Uterus (tissue), 2 donors: ENCODE data around the gene NPAT.

Experiments
- POLR2A ChIP-seq, 2 donors: fragments of 450-650 bp; IDR thresholded peaks; one replicate each; pipeline ENCODE4 v1.6.1; 2016; ENCODE audit warnings: antibody characterized with exemption in 2 of 2, mild to moderate bottlenecking in 1 of 2, moderate library complexity in 1 of 2
- TF ChIP-seq, protein P1 (sequence below), 4 experiments: fragments of 200-600 bp in 2 of 4; fragments of 450-650 bp in 2 of 4; sonication (generic) in 2 of 4; IDR thresholded peaks; one replicate each; pipeline ENCODE4 v1.5.1; 2016 to 2019; ENCODE audit warnings: antibody characterized with exemption in 4 of 4, mild to moderate bottlenecking in 2 of 4, moderate library complexity in 1 of 4

DNA sequence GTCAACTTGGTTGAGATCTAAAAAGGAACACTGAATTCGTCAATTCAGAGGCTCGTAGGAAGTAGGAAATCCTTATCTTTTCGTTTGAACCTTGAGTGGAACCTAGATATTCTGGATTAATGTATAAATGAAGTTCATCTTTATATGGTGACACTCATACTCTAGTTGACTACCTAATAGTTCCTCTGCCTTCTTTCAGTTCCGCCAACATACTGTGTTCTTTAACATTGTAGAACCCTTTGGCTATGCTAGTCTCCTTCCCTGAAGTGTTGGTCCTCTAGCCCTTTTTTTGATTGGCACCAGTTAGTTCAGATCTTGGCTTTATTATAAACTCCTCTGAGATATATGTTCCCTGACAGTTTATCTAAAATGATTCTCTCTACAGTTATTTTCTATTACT is 1.9 kb upstream of the NPAT start:
- no peak for TF ChIP-seq POLR2A (IDR thresholded peaks at IDR 0.05)
- TF ChIP-seq, protein P1, sequence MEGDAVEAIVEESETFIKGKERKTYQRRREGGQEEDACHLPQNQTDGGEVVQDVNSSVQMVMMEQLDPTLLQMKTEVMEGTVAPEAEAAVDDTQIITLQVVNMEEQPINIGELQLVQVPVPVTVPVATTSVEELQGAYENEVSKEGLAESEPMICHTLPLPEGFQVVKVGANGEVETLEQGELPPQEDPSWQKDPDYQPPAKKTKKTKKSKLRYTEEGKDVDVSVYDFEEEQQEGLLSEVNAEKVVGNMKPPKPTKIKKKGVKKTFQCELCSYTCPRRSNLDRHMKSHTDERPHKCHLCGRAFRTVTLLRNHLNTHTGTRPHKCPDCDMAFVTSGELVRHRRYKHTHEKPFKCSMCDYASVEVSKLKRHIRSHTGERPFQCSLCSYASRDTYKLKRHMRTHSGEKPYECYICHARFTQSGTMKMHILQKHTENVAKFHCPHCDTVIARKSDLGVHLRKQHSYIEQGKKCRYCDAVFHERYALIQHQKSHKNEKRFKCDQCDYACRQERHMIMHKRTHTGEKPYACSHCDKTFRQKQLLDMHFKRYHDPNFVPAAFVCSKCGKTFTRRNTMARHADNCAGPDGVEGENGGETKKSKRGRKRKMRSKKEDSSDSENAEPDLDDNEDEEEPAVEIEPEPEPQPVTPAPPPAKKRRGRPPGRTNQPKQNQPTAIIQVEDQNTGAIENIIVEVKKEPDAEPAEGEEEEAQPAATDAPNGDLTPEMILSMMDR (IDR thresholded peaks at IDR 0.05): no peak
